G401.6 (cell line): Measurements from ENCODE around the gene PLPP1.
"Not testable (repeated sequence)": the region's sequence is repeated elsewhere in the genome, so short reads cannot be mapped to it uniquely, and the experiment has no call there.

Experiments used
- FAIRE-seq: peaks from 2 replicates; lab custom pipeline; 2012; peaks lifted over from hg19 to GRCh38; lab: Jason Lieb, UNC

Gene PLPP1

DNA sequence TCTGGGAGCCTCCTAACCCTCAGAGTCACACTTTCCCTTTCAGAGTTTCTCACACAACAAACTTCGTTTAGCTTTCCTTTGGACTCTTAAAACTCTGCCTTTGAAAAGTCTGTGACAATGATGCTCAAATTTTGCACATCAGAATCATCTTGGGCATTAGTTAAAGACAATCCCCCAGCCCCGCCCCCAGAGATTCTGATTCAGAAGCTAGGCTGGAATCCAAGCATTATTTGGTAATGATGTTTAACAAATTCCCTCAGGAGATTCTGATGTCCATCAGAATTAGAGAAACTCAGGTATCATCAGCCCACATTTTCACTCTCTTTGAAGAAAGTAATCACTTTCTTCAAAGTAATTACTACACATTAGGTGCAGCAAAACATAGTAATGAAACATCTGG, 9.6 kb upstream of the PLPP1 start:
- no peak for FAIRE-seq

DNA sequence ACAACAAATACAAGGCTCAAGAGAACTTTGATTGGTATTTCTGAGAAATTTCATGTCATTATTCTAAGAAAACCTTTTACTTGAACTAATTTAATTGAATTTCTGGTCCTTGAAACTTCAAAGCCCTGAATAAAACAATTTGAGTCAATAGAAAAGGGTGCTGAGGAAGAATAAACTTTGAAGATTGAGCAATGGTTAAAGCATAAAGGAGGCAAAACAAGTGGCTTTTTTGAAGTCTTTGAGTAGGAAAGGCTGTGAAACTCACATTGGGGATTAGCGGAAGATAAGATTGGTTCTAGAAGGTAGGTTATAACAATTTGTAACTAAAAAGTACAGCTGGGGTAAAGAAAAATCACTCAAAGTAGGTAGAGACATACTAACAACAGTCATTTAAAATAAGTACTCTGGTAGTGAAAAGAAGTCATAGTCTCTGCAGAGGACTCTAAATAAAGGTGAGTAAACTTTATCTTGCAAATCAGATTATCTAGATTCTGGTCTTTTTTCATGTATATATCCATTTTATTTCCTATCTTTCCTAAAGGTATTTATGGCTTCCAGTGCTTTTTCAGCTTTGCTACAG, 6.4 kb upstream of the PLPP1 start:
- no peak for FAIRE-seq

DNA sequence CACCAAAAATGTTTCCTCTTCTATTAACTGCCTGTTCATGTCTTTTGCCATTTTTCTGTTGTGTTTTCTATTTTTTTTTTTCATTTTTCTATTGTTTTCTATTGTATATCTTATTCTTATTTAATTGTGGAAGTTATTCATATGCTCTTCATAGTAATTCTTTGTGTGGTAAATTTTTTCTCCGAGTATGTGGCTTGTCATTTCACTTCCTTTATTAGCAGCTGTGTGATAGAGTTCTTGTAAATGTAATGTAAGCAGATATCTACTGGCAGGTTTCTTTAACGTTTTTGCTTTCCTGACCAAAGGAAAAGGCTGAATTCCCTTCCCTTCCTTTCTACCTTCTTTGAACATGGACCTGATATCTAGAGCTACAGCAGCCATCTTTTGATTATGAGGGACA, 5.8 kb upstream of the PLPP1 start:
- FAIRE-seq = peak; percentile 75

DNA sequence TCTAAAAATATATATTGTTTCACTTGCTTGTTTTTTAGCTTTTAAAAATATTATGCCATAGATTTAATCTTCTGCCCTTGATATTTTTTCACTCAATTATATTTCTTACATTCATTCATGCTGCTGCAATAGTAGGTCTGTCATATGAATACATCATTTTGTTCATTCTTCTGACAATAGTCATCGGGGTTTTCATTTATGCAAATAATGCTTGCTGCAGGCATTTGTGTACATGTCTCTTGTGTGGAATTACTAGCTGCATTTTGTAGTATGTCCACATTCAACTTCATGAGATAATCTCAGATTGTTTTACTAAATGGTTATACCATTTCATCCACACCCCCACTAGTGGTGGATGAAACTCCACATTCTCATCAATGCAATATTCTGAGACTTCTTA, 5.3 kb upstream of the PLPP1 start:
- no peak for FAIRE-seq

DNA sequence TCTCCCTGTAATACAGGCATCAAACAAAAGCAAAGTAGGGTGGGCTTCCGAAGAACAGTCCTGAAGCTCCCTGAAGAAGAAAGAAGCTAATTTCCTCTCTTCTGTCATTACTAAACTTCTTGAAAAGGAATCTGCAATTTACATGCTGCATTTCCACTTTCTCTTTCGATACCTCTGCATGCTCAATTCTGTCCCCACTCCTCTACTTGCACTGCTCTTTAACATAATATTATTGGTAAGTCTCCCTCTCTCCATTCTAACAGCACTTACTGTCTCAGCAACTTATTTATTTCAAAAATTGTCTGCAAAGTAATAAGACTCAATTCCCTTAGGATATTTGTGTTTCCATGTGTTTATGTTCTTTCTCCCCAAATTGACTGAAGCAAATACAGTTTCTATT, 3.9 kb upstream of the PLPP1 start:
- no peak for FAIRE-seq

DNA sequence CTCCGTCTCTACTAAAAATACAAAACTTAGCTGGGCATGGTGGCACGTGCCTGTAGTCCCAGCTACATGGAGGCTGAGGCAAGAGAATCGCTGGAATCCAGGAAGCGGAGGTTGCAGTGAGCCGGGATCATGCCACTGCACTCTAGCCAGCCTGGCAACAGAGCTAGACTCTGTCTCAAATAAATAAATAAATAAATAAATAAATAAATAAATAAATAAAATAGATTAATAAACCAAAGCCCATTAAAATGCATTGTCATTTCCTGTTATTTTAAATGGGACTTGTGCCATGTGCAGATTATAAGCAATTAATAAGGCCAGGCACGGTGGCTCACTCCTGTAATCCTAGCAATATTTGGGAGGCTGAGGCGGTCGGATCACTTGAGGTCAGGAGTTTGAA, 2.6 kb upstream of the PLPP1 start:
- not testable (repeated sequence) for FAIRE-seq

DNA sequence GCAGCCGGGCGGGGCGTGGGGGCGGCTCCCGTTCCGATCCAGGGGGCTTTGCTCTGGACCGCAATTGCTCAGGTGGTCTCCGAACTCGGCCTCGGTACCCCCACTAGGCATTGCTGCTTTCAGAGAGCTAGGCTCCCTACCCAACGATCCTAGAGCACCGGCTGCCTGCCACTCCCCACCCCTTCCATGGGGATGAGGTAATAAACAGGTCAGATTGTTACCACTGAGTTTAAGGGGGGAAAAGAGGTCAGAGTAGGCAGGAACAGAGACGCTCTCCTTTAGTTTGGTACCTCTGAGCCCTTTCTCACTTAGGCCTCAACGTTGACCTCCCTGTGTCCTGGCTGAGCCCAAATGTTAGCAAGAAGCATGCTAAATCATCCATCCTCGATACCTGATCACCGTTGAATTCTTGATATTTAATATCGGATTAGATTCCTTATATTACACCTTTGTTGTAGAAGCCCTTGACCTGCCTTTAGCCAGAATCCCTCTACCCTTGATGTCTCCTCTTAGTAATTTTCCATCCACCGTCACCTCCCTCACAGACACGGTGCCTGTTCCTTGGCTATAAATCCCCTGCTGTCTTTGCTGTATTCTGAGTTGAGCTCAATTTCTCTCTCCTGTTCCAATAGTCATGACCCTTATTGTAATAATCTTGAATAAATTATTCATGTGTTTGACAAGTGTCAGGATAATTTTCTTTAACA, 588 bp upstream of the PLPP1 start:
- FAIRE-seq = no peak

DNA sequence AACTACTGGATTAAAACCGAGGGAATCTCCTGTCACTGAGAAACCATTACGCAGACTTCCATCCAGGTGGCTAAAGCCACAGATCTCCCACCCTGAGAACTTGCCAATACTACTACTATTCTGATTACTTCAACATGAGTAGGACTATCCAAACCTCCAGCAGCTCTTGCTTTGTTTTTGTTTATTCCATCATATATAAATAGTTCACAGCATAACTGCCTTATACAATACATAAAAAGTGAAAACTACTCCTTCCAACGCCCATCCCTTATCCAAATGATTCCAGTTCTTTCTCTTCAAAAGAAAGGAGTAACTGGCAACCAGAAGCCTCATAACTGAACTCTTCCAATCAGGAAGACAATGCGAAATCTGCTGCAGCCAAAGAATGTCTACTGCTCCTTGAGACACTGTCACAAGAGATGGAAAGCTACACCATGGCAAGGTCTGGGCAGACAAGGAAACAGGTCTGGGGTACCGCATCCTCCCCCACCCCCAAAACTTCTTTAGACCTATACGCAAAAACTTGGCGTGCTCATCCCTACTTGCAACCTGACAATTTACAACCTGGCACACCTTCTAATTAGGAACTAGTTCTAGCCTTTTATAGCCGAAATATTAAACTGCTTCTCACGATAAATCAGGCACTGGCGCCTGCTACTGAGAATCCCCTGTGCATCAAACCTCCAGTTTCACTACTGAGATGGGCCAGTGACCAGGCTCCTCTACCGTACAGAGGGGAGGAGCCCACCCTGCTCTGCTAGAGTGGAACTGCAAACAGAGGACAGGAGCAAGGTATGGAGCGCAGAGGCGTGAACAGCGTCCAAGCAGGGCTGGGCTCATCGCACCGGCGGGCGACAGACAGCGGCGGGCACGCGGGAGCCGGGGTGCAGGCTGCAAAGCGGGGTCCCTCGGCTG, 986 bp downstream of the PLPP1 start:
- FAIRE-seq = no peak

DNA sequence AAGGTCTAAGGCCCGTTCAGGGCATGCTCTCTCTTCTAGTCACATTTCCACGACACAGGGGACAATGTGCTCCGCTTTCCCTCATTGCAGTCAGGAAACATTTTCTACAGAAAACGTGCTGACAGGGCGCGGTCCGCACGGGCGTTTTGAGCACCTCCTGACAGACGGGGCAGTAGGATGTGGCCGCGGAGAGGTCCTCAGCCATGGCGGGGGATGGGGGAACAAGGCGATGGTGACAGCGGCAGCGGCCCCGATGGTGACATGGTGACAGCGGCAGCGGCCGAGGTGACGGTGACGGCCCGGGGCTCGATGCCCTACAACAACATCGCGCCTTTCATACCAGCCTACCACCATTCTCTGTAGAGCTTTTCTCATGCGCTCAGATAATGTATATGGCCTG, 4.1 kb downstream of the PLPP1 start:
- FAIRE-seq = no peak

DNA sequence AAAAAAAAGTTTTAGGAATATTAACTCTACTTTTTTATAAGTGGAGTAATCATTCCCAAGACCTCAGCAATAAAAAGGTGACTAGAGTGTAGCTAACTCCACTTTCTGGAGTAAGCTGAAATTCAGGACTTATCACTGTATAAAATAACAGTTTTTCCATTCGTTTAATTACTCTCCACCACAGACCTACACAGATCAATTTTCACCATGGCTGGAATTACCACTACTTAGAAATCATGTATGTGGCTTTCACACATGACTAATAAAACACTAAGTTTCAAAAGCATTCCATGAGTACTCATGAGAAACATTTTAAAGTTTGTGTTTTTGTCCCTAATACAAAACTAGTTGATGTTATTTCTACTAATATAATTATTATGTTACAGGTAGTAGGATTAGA, 9.9 kb downstream of the PLPP1 start:
- no peak for FAIRE-seq

DNA sequence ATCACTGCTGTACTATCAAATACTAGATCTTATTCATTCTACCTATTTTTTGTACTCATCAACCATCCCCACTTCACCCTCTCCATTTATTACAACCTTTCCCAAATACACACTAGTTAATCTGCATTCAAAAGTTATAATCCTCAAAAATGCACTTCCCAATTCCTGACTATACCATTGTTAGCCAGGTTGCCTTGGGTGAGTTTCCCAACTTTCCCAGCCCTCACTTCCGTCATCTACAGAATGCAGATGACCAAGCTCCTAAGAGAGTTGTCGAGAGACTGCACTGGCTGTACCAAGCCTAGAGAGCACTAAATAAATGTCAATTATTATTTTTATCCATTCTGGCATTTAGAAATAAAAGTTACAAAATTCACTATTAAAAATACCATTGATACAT, 11.5 kb downstream of the PLPP1 start:
- FAIRE-seq = no peak

DNA sequence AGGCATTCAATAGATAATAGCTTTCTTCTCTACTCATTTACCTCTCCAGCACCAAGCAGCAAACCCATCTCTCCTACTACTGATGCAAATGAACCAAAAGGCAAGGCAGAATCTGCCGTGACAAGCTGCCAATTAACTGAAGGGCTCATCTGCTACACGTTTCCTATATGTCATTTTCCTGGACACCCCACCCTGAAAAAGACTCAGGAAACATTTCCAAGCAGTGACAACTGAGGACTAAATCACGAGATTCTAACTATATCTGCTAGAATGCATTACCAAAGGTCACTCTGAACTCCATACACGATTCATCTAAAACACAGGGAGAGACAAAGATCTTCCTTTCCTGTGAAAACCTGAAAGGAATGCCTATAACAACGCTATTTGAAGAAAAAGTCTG, 12.9 kb downstream of the PLPP1 start:
- no peak for FAIRE-seq

DNA sequence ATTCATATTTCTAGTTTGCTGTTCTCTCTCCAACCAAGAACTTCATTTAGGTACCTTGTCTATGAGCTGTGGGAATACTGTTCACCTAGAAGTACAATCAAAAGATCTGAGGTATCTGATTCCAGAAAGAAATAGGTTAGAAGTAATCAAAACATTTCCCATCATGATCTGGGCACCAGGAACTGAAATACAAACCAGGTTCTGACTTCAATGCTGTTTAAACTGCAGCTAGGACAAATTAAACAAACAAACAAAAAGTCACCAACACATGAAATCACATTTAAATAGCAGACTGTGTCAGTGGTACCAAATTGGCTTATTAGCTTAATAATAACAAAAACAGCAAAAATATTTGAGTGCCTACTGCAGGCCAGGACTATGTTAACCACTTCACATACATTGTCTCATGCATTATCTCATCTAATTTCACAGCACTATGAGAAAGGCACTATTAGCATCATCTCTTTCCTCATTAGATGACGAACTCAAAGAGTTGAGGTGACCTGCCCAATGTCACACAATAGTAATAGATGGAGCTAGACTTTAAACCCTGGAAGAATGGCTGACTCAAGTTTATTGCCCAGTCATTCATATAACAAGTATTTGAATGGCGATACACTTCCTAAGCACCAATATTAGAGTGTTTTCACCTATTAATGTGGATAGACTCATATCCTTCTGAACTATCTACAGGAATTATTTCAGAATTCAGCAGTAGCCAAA, 14.5 kb downstream of the PLPP1 start:
- FAIRE-seq = no peak

DNA sequence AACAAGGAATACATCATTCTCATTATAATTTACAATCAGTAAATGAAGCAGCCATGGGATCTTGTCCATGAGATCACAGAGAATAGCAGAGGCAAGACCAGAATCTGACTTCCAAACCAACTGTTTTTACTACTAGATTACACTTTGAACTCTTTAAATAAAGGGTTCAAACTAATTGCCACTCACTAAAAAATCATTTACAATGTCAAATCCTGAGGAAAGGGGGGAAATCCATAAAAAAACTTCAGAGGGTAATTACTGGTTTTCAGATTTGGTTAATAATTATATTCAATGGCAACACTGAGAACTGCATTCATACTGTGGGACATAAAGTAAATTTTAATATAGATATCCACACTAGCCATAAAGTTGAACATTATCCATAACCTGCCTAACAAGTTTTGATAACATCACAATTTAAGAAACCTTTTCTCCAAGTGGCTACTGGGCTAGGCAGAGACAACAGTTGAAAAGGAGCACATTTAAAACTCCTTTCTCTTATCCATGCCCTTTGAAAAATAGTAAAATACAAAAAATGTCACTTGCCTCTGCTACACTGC, 15.9 kb downstream of the PLPP1 start:
- no peak for FAIRE-seq

DNA sequence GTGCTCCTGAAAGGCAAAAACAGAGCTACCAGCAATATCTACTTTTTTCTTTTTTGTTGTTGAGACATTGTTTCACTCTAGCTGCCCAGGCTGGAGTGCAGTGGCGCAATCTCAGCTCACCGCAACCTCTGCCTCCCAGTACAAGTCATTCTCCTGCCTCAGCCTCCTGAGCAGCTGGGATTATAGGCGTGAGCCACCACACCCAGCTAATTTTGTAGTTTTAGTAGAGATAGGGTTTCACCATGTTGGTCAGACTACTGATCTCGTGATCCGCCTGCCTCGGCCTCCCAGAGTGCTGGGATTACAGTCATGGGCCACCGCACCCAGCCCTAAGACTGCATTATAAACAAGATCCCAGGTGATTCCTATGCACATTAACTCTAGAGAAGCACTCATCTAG, 17.0 kb downstream of the PLPP1 start:
- no peak for FAIRE-seq

DNA sequence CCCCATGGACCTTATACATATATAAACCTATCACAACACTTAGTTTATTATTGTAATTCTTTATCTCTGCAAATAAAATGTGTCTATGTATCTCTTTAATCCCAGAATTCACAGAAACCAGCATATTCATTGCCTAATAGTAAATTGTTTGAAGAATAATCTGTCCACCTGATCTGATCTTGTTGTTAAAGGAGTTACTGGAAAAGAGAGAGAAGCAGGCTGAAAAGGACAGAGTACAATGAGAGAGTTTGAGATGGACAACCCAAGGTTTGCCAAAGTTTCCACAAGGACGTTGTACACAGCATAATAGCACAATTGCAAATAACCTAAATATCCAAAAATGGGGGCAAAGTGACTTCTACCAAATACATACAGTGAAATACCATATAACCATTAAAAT, 23.8 kb downstream of the PLPP1 start:
- no peak for FAIRE-seq

DNA sequence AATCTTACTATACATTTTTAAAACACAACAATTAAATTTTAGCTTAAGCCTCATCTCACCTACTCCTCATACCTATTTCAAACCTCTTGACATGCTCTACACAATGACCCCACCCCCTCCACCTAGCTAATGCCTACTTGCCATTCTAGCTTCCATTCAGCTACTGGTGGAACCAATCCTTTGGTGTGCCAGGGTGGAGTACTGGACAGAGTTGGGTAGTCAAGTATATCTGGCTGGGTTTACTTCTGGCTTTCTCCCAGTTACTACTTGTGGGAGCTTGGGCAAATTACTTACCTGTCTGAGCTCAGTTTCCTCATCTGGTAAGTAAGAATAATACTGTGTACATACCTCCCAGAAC, 24.3 kb downstream of the PLPP1 start:
- FAIRE-seq = no peak

DNA sequence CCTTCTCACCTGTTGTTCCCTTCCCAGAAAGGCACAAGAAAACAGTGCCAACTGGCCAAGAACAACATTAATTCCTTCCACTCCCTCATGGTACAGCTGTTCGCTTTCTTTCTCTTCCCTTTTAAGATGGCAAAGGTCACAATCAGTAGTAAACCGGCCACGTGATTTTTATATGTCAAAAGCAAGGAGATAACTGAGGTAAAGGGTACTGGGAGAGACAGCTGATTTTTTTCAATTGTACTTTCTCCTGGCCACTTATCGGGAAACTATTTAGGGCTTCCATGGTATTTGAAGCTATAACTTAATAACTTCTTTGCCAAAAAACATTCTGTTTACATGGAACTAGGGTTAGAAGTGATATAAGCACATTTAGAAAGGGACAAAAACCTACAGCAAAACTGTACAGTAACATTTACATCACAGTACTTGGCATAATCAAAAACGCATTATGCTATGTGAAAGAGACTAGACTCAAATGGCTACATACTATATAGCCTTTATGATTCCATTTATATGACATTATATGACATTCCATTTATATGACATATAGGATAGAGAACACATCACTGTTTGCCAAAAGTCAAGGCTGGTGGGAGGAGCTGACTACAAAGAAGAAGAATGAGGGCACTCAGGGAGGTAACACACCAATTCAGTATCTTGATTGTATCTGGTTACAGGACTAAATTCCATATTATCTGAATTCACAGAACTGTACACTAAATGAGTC, 24.8 kb downstream of the PLPP1 start:
- no peak for FAIRE-seq

DNA sequence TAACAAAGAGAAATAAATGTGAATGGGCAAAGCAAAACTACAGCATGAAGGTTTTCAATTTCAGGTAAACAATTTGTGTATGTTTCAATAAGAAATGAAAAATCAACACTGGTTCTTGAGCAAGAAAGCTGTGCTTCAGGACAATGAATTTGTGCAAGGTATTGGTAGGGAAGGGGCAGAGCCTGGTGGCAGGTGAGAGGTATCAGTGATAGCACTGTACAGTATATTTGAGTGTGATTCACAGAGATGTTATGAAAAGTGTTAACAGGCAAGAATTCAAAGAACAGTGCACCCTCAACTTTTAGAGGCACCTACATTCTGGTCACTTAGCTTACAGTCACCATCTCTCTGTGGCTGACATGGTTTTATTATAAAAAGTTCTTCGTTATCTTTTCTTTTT, 25.7 kb downstream of the PLPP1 start:
- FAIRE-seq = no peak

DNA sequence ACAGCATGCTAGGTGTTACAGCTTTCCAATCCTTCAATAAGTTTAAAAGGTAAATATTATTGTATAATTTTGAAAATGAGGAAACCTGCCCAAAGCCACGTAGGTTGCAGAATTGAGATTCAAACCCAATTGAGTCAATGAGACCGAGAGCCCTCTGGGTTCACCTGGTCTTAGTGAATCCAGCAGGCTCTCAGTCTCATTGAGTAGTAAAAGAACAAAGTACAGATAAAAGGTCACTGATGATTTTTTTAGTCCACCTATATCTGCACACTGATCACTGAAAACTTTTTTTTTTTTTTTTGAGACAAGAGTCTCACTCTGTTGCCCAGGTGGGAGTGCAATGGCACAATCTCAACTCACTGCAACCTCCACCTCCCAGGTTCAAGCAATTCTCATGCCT, 27.2 kb downstream of the PLPP1 start:
- no peak for FAIRE-seq

DNA sequence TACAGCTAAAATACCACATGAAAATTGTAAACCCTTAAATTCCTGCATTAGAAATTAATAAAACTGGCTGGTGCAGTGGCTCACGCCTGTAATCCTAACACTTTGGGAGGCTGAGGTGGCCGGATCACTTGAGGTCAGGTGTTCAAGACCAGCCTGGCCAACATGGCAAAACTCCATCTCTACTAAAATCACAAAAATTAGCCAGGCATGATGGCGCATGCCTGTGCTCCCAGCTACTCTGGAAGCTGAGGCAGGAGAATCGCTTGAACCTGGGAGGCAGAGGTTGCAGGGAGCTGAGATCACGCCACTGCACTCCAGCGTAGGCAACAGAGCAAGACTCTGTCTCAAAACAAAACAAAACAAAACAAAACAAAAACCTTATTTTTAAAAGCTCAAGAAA, 29.1 kb downstream of the PLPP1 start:
- not testable (repeated sequence) for FAIRE-seq

DNA sequence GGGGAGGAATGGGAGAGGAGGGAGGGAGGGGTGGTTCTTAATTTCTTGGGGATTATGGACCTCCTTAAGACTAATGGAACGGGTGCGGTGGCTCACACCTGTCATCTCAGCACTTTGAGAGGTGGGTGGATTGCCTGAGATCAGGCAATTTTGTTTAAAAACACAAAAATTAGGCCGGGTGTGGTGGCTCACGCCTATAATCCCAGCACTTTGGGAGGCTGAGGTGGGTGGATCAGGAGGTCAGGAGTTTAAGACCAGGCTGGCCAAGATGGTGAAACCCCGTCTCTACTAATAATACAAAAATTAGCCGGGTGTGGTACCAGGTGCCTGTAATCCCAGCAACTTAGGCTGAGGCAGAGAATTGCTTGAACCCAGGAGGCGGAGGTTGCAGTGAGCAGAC, 30.8 kb downstream of the PLPP1 start:
- not testable (repeated sequence) for FAIRE-seq
